ENCODE data around the gene PAX7. TPM values are rescaled to one million over a fixed set of nuclear protein-coding genes. Genes with fewer than 3 reads are reported as not detected.
"Not testable (repeated sequence)": the region's sequence is repeated elsewhere in the genome, so short reads cannot be mapped to it uniquely, and the experiment has no call there.

Gene PAX7
- total RNA-seq, 6 experiments from 2014 or later, result not detected

GRCh38 chr1:18761948-18762840 lies 131.5 kb downstream of the PAX7 start:
- DNase-seq (no peak), ATAC-seq (no peak)
- Histone ChIP-seq H3K36me3 (no peaks in the 10 kb centered on the region), H3K4me1 (no peaks in the 10 kb centered on the region), H3K9me3 (no peaks in the 10 kb centered on the region), H3K27me3 (no peaks in the 10 kb centered on the region), H3K27ac (no peak overlapping the region), H3K4me3 (no peak overlapping the region)
- no peak for TF ChIP-seq CTCF (IDR thresholded peaks at IDR 0.05)
- TF ChIP-seq POLR2A (IDR thresholded peaks at IDR 0.05), result no peak
- intact Hi-C loops (cut with DNase I), result no loop called here
- WGBS (ENCODE audit: insufficient coverage, low coverage, low lambda C conversion rate, missing lambda C conversion rate), result 64% methylated on average over 7 of the region's 14 CpGs

- H3K27me3 ChIP-seq, result no peaks in the 10 kb centered on the region
- 36% methylated on average over 5 of the region's 7 CpGs for WGBS (ENCODE audit: insufficient coverage, low coverage, low lambda C conversion rate, missing lambda C conversion rate)
- H3K4me1 ChIP-seq, result no peaks in the 10 kb centered on the region
- DNase-seq (no peak), ATAC-seq (no peak)
- TF ChIP-seq CTCF (IDR thresholded peaks at IDR 0.05) (no peak), POLR2A (IDR thresholded peaks at IDR 0.05) (no peak)
- H3K9me3 ChIP-seq, result no peaks in the 10 kb centered on the region
- no peak overlapping the region for H3K4me3 ChIP-seq
- H3K27ac ChIP-seq, result no peak overlapping the region
- intact Hi-C loops (cut with DNase I), result no loop called here
- no peaks in the 10 kb centered on the region for H3K36me3 ChIP-seq
These were observed 133.7 kb downstream of the PAX7 start for GRCh38 chr1:18764362-18764761.

- H3K4me1 ChIP-seq, result no peaks in the 10 kb centered on the region
- H3K4me3 ChIP-seq, result no peak overlapping the region
- no peak overlapping the region for H3K27ac ChIP-seq
- no peaks in the 10 kb centered on the region for H3K36me3 ChIP-seq
- H3K27me3 ChIP-seq, result no peaks in the 10 kb centered on the region
- intact Hi-C loops (cut with DNase I), result no loop called here
- no peak for ATAC-seq
- DNase-seq, result no peak
- no peaks in the 10 kb centered on the region for H3K9me3 ChIP-seq
- TF ChIP-seq POLR2A (IDR thresholded peaks at IDR 0.05) (no peak), CTCF (IDR thresholded peaks at IDR 0.05) (no peak)
- 60% methylated on average over 5 of the region's 7 CpGs for WGBS (ENCODE audit: insufficient coverage, low coverage, low lambda C conversion rate, missing lambda C conversion rate)
These were observed 135.1 kb downstream of the PAX7 start for GRCh38 chr1:18765725-18766124.

- H3K9me3 ChIP-seq, result no peaks in the 10 kb centered on the region
- no peak for TF ChIP-seq POLR2A (IDR thresholded peaks at IDR 0.05)
- TF ChIP-seq CTCF (IDR thresholded peaks at IDR 0.05), result no peak
- intact Hi-C loops (cut with DNase I), result no loop called here
- no peaks in the 10 kb centered on the region for H3K36me3 ChIP-seq
- no peaks in the 10 kb centered on the region for H3K4me1 ChIP-seq
- DNase-seq (no peak), ATAC-seq (no peak)
- H3K4me3 ChIP-seq, result no peak overlapping the region
- no peaks in the 10 kb centered on the region for H3K27me3 ChIP-seq
- H3K27ac ChIP-seq, result no peak overlapping the region
- 54% methylated on average over 2 of the region's 2 CpGs for WGBS (ENCODE audit: insufficient coverage, low coverage, low lambda C conversion rate, missing lambda C conversion rate)
These were observed 135.7 kb downstream of the PAX7 start for GRCh38 chr1:18766328-18766727.

GRCh38 chr1:18767576-18767975 lies 136.9 kb downstream of the PAX7 start:
- WGBS (ENCODE audit: insufficient coverage, low coverage, low lambda C conversion rate, missing lambda C conversion rate), result 48% methylated on average over 4 of the region's 5 CpGs
- H3K27me3 ChIP-seq; intact Hi-C loops (cut with DNase I); H3K9me3 ChIP-seq; H3K36me3 ChIP-seq; DNase-seq; H3K4me1 ChIP-seq; H3K4me3 ChIP-seq; H3K27ac ChIP-seq; ATAC-seq: not testable (repeated sequence)
